SK-N-SH treated with all-trans-retinoic acid at 6 μM for 48 hours (cell line): ENCODE data around the gene ZNF546.

Experiments used
- ARNTL ChIP-seq: fragments of 450-650 bp; formaldehyde crosslinking; IDR thresholded peaks from 2 replicates; pipeline ENCODE4 v1.5.0; 2020; ENCODE audit warnings: low read depth, mild to moderate bottlenecking, moderate library complexity, borderline replicate concordance
- BACH2 ChIP-seq: fragments of 250-450 bp; sonication (Bioruptor Pico); IDR thresholded peaks from 2 replicates; pipeline ENCODE4 v1.9.0; 2021; ENCODE audit warnings: mild to moderate bottlenecking, borderline replicate concordance
- CREB5 ChIP-seq: fragments of 250-450 bp; sonication (Bioruptor Pico); IDR thresholded peaks from 2 replicates; pipeline ENCODE4 v1.5.1; 2020; ENCODE audit warnings: low read depth, mild to moderate bottlenecking, moderate library complexity
- CSDC2 ChIP-seq: fragments of 250-450 bp; sonication (Bioruptor Pico); IDR thresholded peaks from 2 replicates; pipeline ENCODE4 v1.5.0; 2020; ENCODE audit warnings: mild to moderate bottlenecking, moderate library complexity
- GLIS3 ChIP-seq: fragments of 250-450 bp; sonication (Bioruptor Pico); IDR thresholded peaks from 2 replicates; pipeline ENCODE4 v1.5.0; 2020; ENCODE audit warnings: mild to moderate bottlenecking, moderate library complexity
- ISL1 ChIP-seq: fragments of 250-450 bp; sonication (Bioruptor Pico); IDR thresholded peaks from 2 replicates; pipeline ENCODE4 v2.1.2; 2022; ENCODE audit warnings: mild to moderate bottlenecking, moderate library complexity
- OSR1 ChIP-seq: fragments of 250-450 bp; sonication (Bioruptor Pico); IDR thresholded peaks from 2 replicates; pipeline ENCODE4 v1.8.0; 2022; ENCODE audit warnings: moderate library complexity, mild to moderate bottlenecking, inconsistent platforms
- RARB ChIP-seq: fragments of 250-450 bp; sonication (Bioruptor Pico); IDR thresholded peaks from 2 replicates; pipeline ENCODE4 v1.8.0; 2021; ENCODE audit warnings: mild to moderate bottlenecking, moderate library complexity
- ZFP3 ChIP-seq: fragments of 250-450 bp; sonication (Bioruptor Pico); IDR thresholded peaks from 2 replicates; pipeline ENCODE4 v1.5.0; 2020; ENCODE audit warnings: mild to moderate bottlenecking, moderate library complexity
- ZFP30 ChIP-seq: fragments of 450-650 bp; formaldehyde crosslinking; IDR thresholded peaks from 2 replicates; pipeline ENCODE4 v1.5.0; 2022; ENCODE audit warnings: mild to moderate bottlenecking, moderate library complexity
- ZNF70 ChIP-seq: fragments of 450-650 bp; formaldehyde crosslinking; IDR thresholded peaks from 2 replicates; pipeline ENCODE4 v1.5.0; 2020; ENCODE audit warnings: mild to moderate bottlenecking, moderate library complexity
- ZNF8 ChIP-seq: fragments of 450-650 bp; formaldehyde crosslinking; IDR thresholded peaks from 2 replicates; pipeline ENCODE4 v1.5.0; 2020; ENCODE audit warnings: mild to moderate bottlenecking, moderate library complexity
- TF ChIP-seq, protein P1 (sequence below): fragments of 250-450 bp; sonication (Bioruptor Pico); IDR thresholded peaks from 2 replicates; pipeline ENCODE4 v1.8.0; 2020; ENCODE audit warnings: mild to moderate bottlenecking, moderate library complexity, borderline replicate concordance
- TF ChIP-seq, protein P2 (sequence below): fragments of 250-450 bp; sonication (Bioruptor Pico); IDR thresholded peaks from 2 replicates; pipeline ENCODE4 v1.8.0; 2021; ENCODE audit warnings: low read depth, mild to moderate bottlenecking, moderate library complexity, borderline replicate concordance

- TF ChIP-seq ZNF8 (CRISPR knock-in tag) (no peak), RARB (no peak), OSR1 (CRISPR knock-in tag) (no peak), CSDC2 (CRISPR knock-in tag) (no peak), ZNF70 (CRISPR knock-in tag) (no peak), BACH2 (CRISPR knock-in tag) (no peak), GLIS3 (CRISPR knock-in tag) (no peak), ZFP3 (no peak), CREB5 (CRISPR knock-in tag) (no peak), ZFP30 (CRISPR knock-in tag) (no peak), ISL1 (CRISPR knock-in tag) (no peak), ARNTL (no peak)
- TF ChIP-seq, protein P1, sequence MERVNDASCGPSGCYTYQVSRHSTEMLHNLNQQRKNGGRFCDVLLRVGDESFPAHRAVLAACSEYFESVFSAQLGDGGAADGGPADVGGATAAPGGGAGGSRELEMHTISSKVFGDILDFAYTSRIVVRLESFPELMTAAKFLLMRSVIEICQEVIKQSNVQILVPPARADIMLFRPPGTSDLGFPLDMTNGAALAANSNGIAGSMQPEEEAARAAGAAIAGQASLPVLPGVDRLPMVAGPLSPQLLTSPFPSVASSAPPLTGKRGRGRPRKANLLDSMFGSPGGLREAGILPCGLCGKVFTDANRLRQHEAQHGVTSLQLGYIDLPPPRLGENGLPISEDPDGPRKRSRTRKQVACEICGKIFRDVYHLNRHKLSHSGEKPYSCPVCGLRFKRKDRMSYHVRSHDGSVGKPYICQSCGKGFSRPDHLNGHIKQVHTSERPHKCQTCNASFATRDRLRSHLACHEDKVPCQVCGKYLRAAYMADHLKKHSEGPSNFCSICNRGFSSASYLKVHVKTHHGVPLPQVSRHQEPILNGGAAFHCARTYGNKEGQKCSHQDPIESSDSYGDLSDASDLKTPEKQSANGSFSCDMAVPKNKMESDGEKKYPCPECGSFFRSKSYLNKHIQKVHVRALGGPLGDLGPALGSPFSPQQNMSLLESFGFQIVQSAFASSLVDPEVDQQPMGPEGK (CRISPR knock-in tag): no peak
- TF ChIP-seq, protein P2, sequence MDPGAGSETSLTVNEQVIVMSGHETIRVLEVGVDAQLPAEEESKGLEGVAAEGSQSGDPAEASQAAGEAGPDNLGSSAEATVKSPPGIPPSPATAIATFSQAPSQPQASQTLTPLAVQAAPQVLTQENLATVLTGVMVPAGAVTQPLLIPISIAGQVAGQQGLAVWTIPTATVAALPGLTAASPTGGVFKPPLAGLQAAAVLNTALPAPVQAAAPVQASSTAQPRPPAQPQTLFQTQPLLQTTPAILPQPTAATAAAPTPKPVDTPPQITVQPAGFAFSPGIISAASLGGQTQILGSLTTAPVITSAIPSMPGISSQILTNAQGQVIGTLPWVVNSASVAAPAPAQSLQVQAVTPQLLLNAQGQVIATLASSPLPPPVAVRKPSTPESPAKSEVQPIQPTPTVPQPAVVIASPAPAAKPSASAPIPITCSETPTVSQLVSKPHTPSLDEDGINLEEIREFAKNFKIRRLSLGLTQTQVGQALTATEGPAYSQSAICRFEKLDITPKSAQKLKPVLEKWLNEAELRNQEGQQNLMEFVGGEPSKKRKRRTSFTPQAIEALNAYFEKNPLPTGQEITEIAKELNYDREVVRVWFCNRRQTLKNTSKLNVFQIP (CRISPR knock-in tag): no peak
These were observed 42.9 kb upstream of the ZNF546 start for GRCh38 chr19:39953915-39954314.
